ENCODE measurements around the gene ADAMTSL3. TPM values are rescaled to one million over a fixed set of nuclear protein-coding genes. Genes with fewer than 3 reads are reported as not detected.

ADAMTSL3 gene
- total and polyA plus RNA-seq, 2 of the 8 experiments (the other 6 are each of a cell fraction or from before 2014, with no cell fraction given): 0.35 to 1.4 TPM

GRCh38 chr15:83940136-83940535 lies 286.2 kb downstream of the ADAMTSL3 start (continued):
- TF ChIP-seq RAD21 (IDR thresholded peaks at IDR 0.05 in 1 of 2, conservative IDR thresholded peaks at IDR 0.05 in 1 of 2; ENCODE audit: low read depth in 2 of 2, low read length in 2 of 2): no peak
- no peak for TF ChIP-seq FOSL1 (IDR thresholded peaks at IDR 0.05; ENCODE audit: insufficient read depth, low read depth, low read length)
